ENCODE data around the gene CCDC154.
"Not testable (repeated sequence)": the region's sequence is repeated elsewhere in the genome, so short reads cannot be mapped to it uniquely, and the experiment has no call there.

The CCDC154 gene

DNA sequence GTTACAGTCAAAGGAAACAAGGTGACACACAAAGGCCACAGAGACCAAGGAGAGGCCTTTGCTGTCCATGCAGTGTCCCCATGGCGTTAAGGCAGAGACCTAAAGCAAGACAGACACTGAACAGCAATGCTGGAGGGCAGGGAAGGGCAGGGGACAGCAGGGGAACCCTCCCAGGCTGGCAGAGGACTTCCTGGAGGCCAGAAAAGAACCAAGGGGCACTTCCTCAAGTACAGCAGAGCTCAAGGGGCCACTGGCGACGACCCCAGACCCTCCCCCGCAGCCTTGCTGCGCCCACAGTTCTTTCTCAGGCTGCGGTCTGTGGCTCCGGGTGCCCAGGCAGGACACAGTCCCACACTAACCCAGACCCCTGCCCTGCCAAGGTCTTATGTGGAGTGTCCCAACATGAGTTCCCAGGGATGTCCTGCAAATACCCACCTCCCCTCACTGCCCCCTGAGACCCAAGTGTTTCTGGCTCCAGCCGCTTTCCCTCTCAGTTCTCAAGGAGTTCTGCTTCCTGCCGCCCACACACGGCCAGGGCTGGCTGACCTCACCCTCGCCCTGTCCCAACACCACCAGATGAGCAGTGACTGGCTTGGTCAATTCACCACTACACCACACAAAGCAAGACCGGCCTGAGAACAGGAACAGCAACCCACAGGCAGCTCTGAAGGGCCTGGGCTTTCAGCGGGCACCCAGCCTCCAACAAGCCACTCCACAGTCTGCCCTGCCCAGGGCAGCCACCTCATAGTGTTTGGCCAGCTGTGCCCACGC lies 26.3 kb upstream of the CCDC154 start:
- H3F3A ChIP-seq (ENCODE audit: insufficient read depth) = no peaks in the 10 kb centered on the region
- H3K9ac ChIP-seq (ENCODE audit: low read length) = no peak overlapping the region
- no peaks in the 10 kb centered on the region for H3K9me3 ChIP-seq (ENCODE audit: insufficient read depth, low read length)
- no peak for TF ChIP-seq CTCF (IDR thresholded peaks at IDR 0.05; ENCODE audit: insufficient read depth, low read length, poor library complexity, severe bottlenecking)
- TF ChIP-seq EZH2phosphoT487 (conservative IDR thresholded peaks at IDR 0.05; ENCODE audit: low read length) = no peak
- H3K4me2 ChIP-seq (ENCODE audit: low read depth, low read length, poor library complexity, severe bottlenecking) = no peak overlapping the region
- H3K27ac ChIP-seq (ENCODE audit: low read depth, low read length) = no peak overlapping the region
- peaks cover 32% of the 10 kb centered on the region; the same call in 1 of the 2 replicates for H3K79me2 ChIP-seq (ENCODE audit: insufficient read depth, low read length)
- no peaks in the 10 kb centered on the region for H3K27me3 ChIP-seq (ENCODE audit: low read length)
- H3K36me3 ChIP-seq (ENCODE audit: low read length) = no peaks in the 10 kb centered on the region
- no peaks in the 10 kb centered on the region for H4K20me1 ChIP-seq (ENCODE audit: low read depth, low read length)
- no peak overlapping the region for H3K4me3 ChIP-seq (ENCODE audit: insufficient read depth, low read length, poor library complexity, severe bottlenecking)
- H3K9me2 ChIP-seq (replicated peaks; ENCODE audit: insufficient read depth, low read length) = no peaks in the 10 kb centered on the region
- H2AFZ ChIP-seq (ENCODE audit: low read depth, low read length, severe bottlenecking) = no peak overlapping the region

DNA sequence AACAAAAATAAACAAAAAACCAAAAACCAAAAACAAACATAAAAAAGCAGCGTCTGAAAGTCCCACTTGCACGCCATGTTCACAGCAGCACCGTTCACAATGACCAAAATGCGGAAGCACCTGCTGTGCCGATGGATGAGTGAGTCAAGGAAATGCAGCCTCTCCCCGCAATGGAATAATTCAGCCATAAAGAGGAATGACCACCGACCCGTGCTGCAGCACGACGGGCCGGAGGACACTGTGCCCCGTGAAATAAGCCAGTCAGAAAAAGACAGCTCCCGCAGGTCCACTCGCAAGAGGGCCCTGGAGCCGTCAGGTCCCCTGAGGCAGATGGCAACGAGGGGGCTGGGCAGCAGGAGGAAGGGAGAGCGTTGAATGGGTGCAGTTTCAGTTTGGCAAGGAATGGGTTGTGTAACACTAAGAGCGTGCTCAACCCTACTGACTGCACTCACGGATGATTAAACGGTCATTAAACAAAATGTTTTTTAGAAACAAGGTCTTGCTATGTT lies 25.4 kb upstream of the CCDC154 start:
- peaks cover 32% of the 10 kb centered on the region; the same call in 1 of the 2 replicates for H3K79me2 ChIP-seq (ENCODE audit: insufficient read depth, low read length)

DNA sequence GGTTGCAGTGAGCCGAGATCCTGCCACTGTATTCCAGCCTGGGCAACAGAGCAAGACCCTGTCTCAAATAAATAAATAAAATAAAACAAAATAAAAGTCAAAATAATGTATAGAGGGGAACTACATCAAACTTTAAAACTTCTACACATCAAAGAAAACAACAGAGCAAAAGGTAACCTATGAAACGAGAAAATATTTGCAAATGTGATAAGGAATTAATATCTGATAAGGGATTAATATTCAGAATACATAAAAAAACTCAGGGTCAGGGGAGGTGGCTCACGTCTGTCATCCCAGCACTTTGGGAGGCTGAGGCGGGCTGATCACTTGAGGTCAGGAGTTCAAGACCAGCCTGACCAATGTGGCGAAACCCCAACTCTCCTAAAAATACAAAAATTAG lies 24.8 kb upstream of the CCDC154 start:
- not testable (repeated sequence) for H4K20me1 ChIP-seq (ENCODE audit: low read depth, low read length)
- H3K79me2 ChIP-seq (ENCODE audit: insufficient read depth, low read length) = peaks cover 29% of the 10 kb centered on the region; the same call in 1 of the 2 replicates

More for the DNA sequence above, 25.4 kb upstream of the CCDC154 start:
- no peaks in the 10 kb centered on the region for H4K20me1 ChIP-seq (ENCODE audit: low read depth, low read length)
- no peaks in the 10 kb centered on the region for H3F3A ChIP-seq (ENCODE audit: insufficient read depth)
- H3K4me2 ChIP-seq (ENCODE audit: low read depth, low read length, poor library complexity, severe bottlenecking) = peak overlapping the region; percentile 31
- no peaks in the 10 kb centered on the region for H3K9me3 ChIP-seq (ENCODE audit: insufficient read depth, low read length)
- H3K36me3 ChIP-seq (ENCODE audit: low read length) = no peaks in the 10 kb centered on the region
- no peaks in the 10 kb centered on the region for H3K27me3 ChIP-seq (ENCODE audit: low read length)
- TF ChIP-seq CTCF (IDR thresholded peaks at IDR 0.05; ENCODE audit: insufficient read depth, low read length, poor library complexity, severe bottlenecking) = no peak
- no peak for TF ChIP-seq EZH2phosphoT487 (conservative IDR thresholded peaks at IDR 0.05; ENCODE audit: low read length)
- H3K9me2 ChIP-seq (replicated peaks; ENCODE audit: insufficient read depth, low read length) = no peaks in the 10 kb centered on the region
- H3K4me3 ChIP-seq (ENCODE audit: insufficient read depth, low read length, poor library complexity, severe bottlenecking) = no peak overlapping the region
- no peak overlapping the region for H3K9ac ChIP-seq (ENCODE audit: low read length)
- H3K27ac ChIP-seq (ENCODE audit: low read depth, low read length) = no peak overlapping the region
- H2AFZ ChIP-seq (ENCODE audit: low read depth, low read length, severe bottlenecking) = no peak overlapping the region

DNA sequence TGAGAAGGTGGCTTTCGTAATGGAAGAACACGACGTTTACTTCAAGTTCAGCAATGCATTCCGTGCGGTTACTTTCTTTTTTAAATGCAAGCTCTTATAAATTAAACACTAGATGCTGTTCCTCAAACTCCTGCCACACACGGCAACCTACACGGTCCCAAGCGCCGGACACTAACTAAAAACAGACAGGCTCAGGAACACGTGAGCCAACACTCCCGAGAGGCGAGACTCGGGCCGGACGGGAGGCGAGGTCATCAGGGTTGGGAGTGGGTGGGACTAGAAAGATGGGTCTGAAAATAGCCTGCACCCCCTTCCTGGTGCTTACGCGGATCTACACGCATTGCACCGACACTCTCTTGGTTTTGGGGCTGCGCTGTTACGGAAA lies 24.1 kb upstream of the CCDC154 start:
- no peak overlapping the region for H3K27ac ChIP-seq (ENCODE audit: low read depth, low read length)
- H4K20me1 ChIP-seq (ENCODE audit: low read depth, low read length) = no peaks in the 10 kb centered on the region
- no peak overlapping the region for H3K4me2 ChIP-seq (ENCODE audit: low read depth, low read length, poor library complexity, severe bottlenecking)
- no peaks in the 10 kb centered on the region for H3F3A ChIP-seq (ENCODE audit: insufficient read depth)
- H2AFZ ChIP-seq (ENCODE audit: low read depth, low read length, severe bottlenecking) = no peak overlapping the region
- H3K9ac ChIP-seq (ENCODE audit: low read length) = no peak overlapping the region
- no peaks in the 10 kb centered on the region for H3K27me3 ChIP-seq (ENCODE audit: low read length)
- H3K4me3 ChIP-seq (ENCODE audit: insufficient read depth, low read length, poor library complexity, severe bottlenecking) = no peak overlapping the region
- H3K36me3 ChIP-seq (ENCODE audit: low read length) = no peaks in the 10 kb centered on the region
- TF ChIP-seq EZH2phosphoT487 (conservative IDR thresholded peaks at IDR 0.05; ENCODE audit: low read length) (no peak), CTCF (IDR thresholded peaks at IDR 0.05; ENCODE audit: insufficient read depth, low read length, poor library complexity, severe bottlenecking) (no peak)
- H3K79me2 ChIP-seq (ENCODE audit: insufficient read depth, low read length) = peaks cover 22% of the 10 kb centered on the region; the same call in 1 of the 2 replicates
- H3K9me2 ChIP-seq (replicated peaks; ENCODE audit: insufficient read depth, low read length) = no peaks in the 10 kb centered on the region
- H3K9me3 ChIP-seq (ENCODE audit: insufficient read depth, low read length) = no peaks in the 10 kb centered on the region

More for the DNA sequence above, 24.8 kb upstream of the CCDC154 start:
- not testable (repeated sequence) for H3K9me2 ChIP-seq (replicated peaks; ENCODE audit: insufficient read depth, low read length); H3K27ac ChIP-seq (ENCODE audit: low read depth, low read length); H3K4me2 ChIP-seq (ENCODE audit: low read depth, low read length, poor library complexity, severe bottlenecking); H3K9ac ChIP-seq (ENCODE audit: low read length); H3K36me3 ChIP-seq (ENCODE audit: low read length); H2AFZ ChIP-seq (ENCODE audit: low read depth, low read length, severe bottlenecking); H3K9me3 ChIP-seq (ENCODE audit: insufficient read depth, low read length); H3K27me3 ChIP-seq (ENCODE audit: low read length); H3F3A ChIP-seq (ENCODE audit: insufficient read depth); H3K4me3 ChIP-seq (ENCODE audit: insufficient read depth, low read length, poor library complexity, severe bottlenecking)
